Endothelial cell of umbilical vein (primary cell): Measurements from ENCODE around the gene RAB38. TPM values are rescaled to one million over a fixed set of nuclear protein-coding genes. Genes with fewer than 3 reads are reported as not detected.

Source experiments
- BruUV-seq: library from RNA; stranded (reverse); fragments of 400-500 nt; replicated peaks from 2 replicates; lab custom pipeline; 2021; lab: Mats Ljungman, UMichigan
- CTCF ChIA-PET: fragments of 300-600, 350-600 bp; sonication (Branson Sonifier 250); formaldehyde crosslinking; loops from one replicate; lab custom pipeline; 2021; ENCODE audit warnings: antibody characterized with exemption, inconsistent platforms; lab: Charles Lee
- POLR2A ChIA-PET: fragments of 300-600, 350-600 bp; sonication (Branson Sonifier 250); formaldehyde crosslinking; loops from one replicate; lab custom pipeline; 2021; ENCODE audit warnings: antibody characterized with exemption, inconsistent platforms; lab: Charles Lee
- DNase-seq: peaks from one replicate; pipeline ENCODE4 v3.0.0-alpha.2; 2011; ENCODE audit warnings: low read depth, low spot score
- FAIRE-seq: peaks from 2 replicates; lab custom pipeline; 2011; peaks lifted over from hg19 to GRCh38; lab: Jason Lieb, UNC
- H2AFZ ChIP-seq: 2 replicates; pipeline ENCODE4 v1.6.0; 2012; ENCODE audit warnings: low read depth, low read length, control low read depth, inconsistent platforms
- H3K27ac ChIP-seq: 2 replicates; pipeline ENCODE4 v1.5.1; 2011; ENCODE audit warnings: low read depth, mild to moderate bottlenecking, control low read depth, low read length, moderate library complexity; ENCODE audit not compliant: insufficient read depth
- H3K27me3 ChIP-seq, 2 experiments: 2 replicates each; pipeline versions ENCODE4 v1.6.0 to v1.6.1; 2011; ENCODE audit warnings: low read length in 2 of 2, mixed read lengths in 1 of 2; ENCODE audit not compliant: control insufficient read depth in 2 of 2, insufficient read depth in 2 of 2
- H3K36me3 ChIP-seq, 2 experiments: 2 replicates in 1 of 2; 3 replicates in 1 of 2; pipeline ENCODE4 v1.5.1; 2011; ENCODE audit warnings: low read length in 2 of 2, mild to moderate bottlenecking in 1 of 2, moderate library complexity in 1 of 2; ENCODE audit not compliant: control insufficient read depth in 2 of 2, insufficient read depth in 2 of 2; ENCODE audit errors: extremely low read depth in 1 of 2
- H3K4me1 ChIP-seq: 3 replicates; pipeline ENCODE4 v1.5.1; 2011; ENCODE audit warnings: mild to moderate bottlenecking, low read length; ENCODE audit not compliant: control insufficient read depth, insufficient read depth; ENCODE audit errors: extremely low read depth
- H3K4me2 ChIP-seq: 2 replicates; pipeline ENCODE4 v1.6.1; 2011; ENCODE audit warnings: low read length, control low read depth, mixed read lengths; ENCODE audit not compliant: insufficient read depth
- H3K4me3 ChIP-seq, 3 experiments: fragments of 200-600 bp in 1 of 3; sonication (generic), shearing (Covaris generic) in 1 of 3; replicated peaks in 1 of 3; 2 replicates each; pipeline ENCODE4 v1.5.1; 2011 to 2016; ENCODE audit warnings: control low read depth in 3 of 3, low read length in 3 of 3, mild to moderate bottlenecking in 2 of 3, inconsistent platforms in 1 of 3, low read depth in 1 of 3, moderate library complexity in 1 of 3; ENCODE audit not compliant: insufficient read depth in 1 of 3
- H3K79me2 ChIP-seq: 2 replicates; pipeline ENCODE4 v1.6.0; 2012; ENCODE audit warnings: low read length, inconsistent platforms; ENCODE audit not compliant: control insufficient read depth, insufficient read depth
- H3K9ac ChIP-seq: replicated peaks from 2 replicates; pipeline ENCODE3; 2011; ENCODE audit warnings: low read length, control low read depth; ENCODE audit not compliant: insufficient read depth; ENCODE audit errors: extremely low read depth
- H3K9me1 ChIP-seq: replicated peaks from 3 replicates; pipeline ENCODE4 v1.6.0; 2011; ENCODE audit warnings: mild to moderate bottlenecking, low read length; ENCODE audit not compliant: control insufficient read depth, insufficient read depth; ENCODE audit errors: extremely low read depth
- H3K9me3 ChIP-seq: replicated peaks from 2 replicates; pipeline ENCODE4 v1.5.1; 2012; ENCODE audit warnings: low read length, inconsistent platforms; ENCODE audit not compliant: control insufficient read depth, insufficient read depth
- H4K20me1 ChIP-seq: replicated peaks from 2 replicates; pipeline ENCODE3; 2011; ENCODE audit warnings: mild to moderate bottlenecking, low read length; ENCODE audit not compliant: control insufficient read depth, insufficient read depth; ENCODE audit errors: extremely low read depth
- CTCF ChIP-seq, 2 donors: IDR thresholded peaks; 1 replicate in 1 of 2; 2 replicates in 1 of 2; pipeline ENCODE4 v1.5.1; 2011; ENCODE audit warnings: low read length in 2 of 2, mild to moderate bottlenecking in 2 of 2, moderate library complexity in 2 of 2, control low read depth in 1 of 2, inconsistent platforms in 1 of 2, low read depth in 1 of 2; ENCODE audit not compliant: insufficient read depth in 1 of 2; ENCODE audit errors: extremely low read depth in 1 of 2
- EZH2 ChIP-seq: IDR thresholded peaks from 2 replicates; pipeline ENCODE4 v1.6.1; 2012; ENCODE audit warnings: borderline replicate concordance, low read depth, mild to moderate bottlenecking, moderate library complexity, low read length, inconsistent platforms; ENCODE audit not compliant: severe bottlenecking
- FOS ChIP-seq: IDR thresholded peaks from 2 replicates; pipeline ENCODE4 v1.6.1; 2011; ENCODE audit warnings: mild to moderate bottlenecking, low read length, moderate library complexity, borderline replicate concordance; ENCODE audit not compliant: insufficient read depth
- GATA2 ChIP-seq: IDR thresholded peaks from 2 replicates; pipeline ENCODE4 v1.7.0; 2011; ENCODE audit warnings: low read depth, mild to moderate bottlenecking, moderate library complexity, mixed read lengths, low read length; ENCODE audit not compliant: insufficient read length, insufficient read depth
- JUN ChIP-seq: IDR thresholded peaks from 2 replicates; pipeline ENCODE4 v1.6.1; 2011; ENCODE audit warnings: borderline replicate concordance, low read depth; ENCODE audit not compliant: insufficient read length, insufficient read depth
- MAX ChIP-seq: IDR thresholded peaks from 2 replicates; pipeline ENCODE4 v1.6.1; 2011; ENCODE audit not compliant: insufficient read depth, insufficient read length
- MYC ChIP-seq: IDR thresholded peaks from one replicate; pipeline ENCODE4 v1.6.1; 2011; ENCODE audit warnings: mild to moderate bottlenecking, low read depth, low read length
- POLR2A ChIP-seq: IDR thresholded peaks from 2 replicates; pipeline ENCODE4 v1.6.1; 2012; ENCODE audit warnings: low read depth, mild to moderate bottlenecking, control low read depth, low read length
- POLR2AphosphoS5 ChIP-seq: IDR thresholded peaks from 2 replicates; pipeline ENCODE4 v1.6.1; 2012; ENCODE audit warnings: low read depth, mild to moderate bottlenecking, control low read depth, low read length, moderate library complexity; ENCODE audit not compliant: insufficient read depth
- dilution Hi-C: fragments of 300-500 bp; cut with MboI; formaldehyde crosslinking; loops from one replicate; pipeline ENCODE4 v1.15.0; 2019; ENCODE audit warnings: low sequenced_read_pairs; ENCODE audit not compliant: extremely low pct_ligation_motif_present
- intact Hi-C: fragments of 100-400 bp; cut with micrococcal nuclease; formaldehyde crosslinking; loops from one replicate; pipeline ENCODE4 v1.10.0; 2022
- polyA plus RNA-seq, 4 experiments: library from polyadenylated mRNA; depleted of rRNA in 3 of 4; stranded (reverse) in 3 of 4; unstranded in 1 of 4; fragments of >200 nt; gene quantifications; 2 replicates each; pipeline versions ENCODE4 v1.2.1 to v1.2.3, GENCODE V29; 2011 to 2012; ENCODE audit warnings: missing spikeins in 1 of 4
- total RNA-seq: library from RNA; stranded (reverse); gene quantifications from 2 replicates; pipeline ENCODE4 v1.2.3, GENCODE V29; 2021

Gene RAB38
- total and polyA plus RNA-seq, 2 donors (not counting 3 experiments of a cell fraction or from before 2014, with no cell fraction given) = 3.0 to 3.6 TPM

GRCh38 chr11:88100151-88100550 is 75.1 kb downstream of the RAB38 start:
- Histone ChIP-seq H3K4me2 (no peak overlapping the region), H3K9ac (no peak overlapping the region), H3K27ac (no peak overlapping the region), H3K4me1 (no peaks in the 10 kb centered on the region), H3K36me3 (no peaks in the 10 kb centered on the region), H3K9me3 (no peaks in the 10 kb centered on the region), H3K4me3 (no peak overlapping the region), H3K27me3 (peaks cover 0 to 1% of the 10 kb centered on the region in 2 experiments), H3K79me2 (no peaks in the 10 kb centered on the region), H2AFZ (no peak overlapping the region), H3K9me1 (no peaks in the 10 kb centered on the region), H4K20me1 (no peaks in the 10 kb centered on the region)
- TF ChIP-seq MYC (no peak), MAX (no peak), CTCF (IDR thresholded peaks at IDR 0.05; ENCODE audit: extremely low read depth in 1 of 2, insufficient read depth in 1 of 2, low read depth in 1 of 2, low read length in 2 of 2) (no peak), EZH2 (no peak), POLR2A (no peak), FOS (no peak), GATA2 (no peak), POLR2AphosphoS5 (no peak), JUN (no peak)
- dilution Hi-C loops = no loop called here
- intact Hi-C loops = loop anchor here (5.0 to 10.0 kb wide), 4 partner anchors 132 to 785 kb away; no protein-coding TSS in a partner anchor
- no peak for FAIRE-seq
- peak; percentile 2 for DNase-seq
- ChIA-PET CTCF (no interaction called here), POLR2A (no interaction called here)
- no TSS peak for BruUV-seq
